HG02763 (cell line): Measurements from ENCODE around the gene SHB.
"Not testable (repeated sequence)": the region's sequence is repeated elsewhere in the genome, so short reads cannot be mapped to it uniquely, and the experiment has no call there.

Experiments used
- ATAC-seq: cut with Tn5 transposase; IDR thresholded peaks from one replicate; pipeline ENCODE4 v1.9.1; 2021; ENCODE audit warnings: mild to moderate bottlenecking, moderate library complexity; ENCODE audit not compliant: unreplicated experiment

Gene SHB

GRCh38 chr9:37909836-37910235, 159.2 kb downstream of the SHB start:
- not testable (repeated sequence) for ATAC-seq

- ATAC-seq = no peak
Observed at GRCh38 chr9:37909326-37909725, 159.7 kb downstream of the SHB start.

GRCh38 chr9:37908698-37909186, 160.3 kb downstream of the SHB start:
- no peak for ATAC-seq

- no peak for ATAC-seq
Observed at GRCh38 chr9:37908283-37908682, 160.7 kb downstream of the SHB start.

- no peak for ATAC-seq
Observed at GRCh38 chr9:37906312-37907239, 162.5 kb downstream of the SHB start.

GRCh38 chr9:37905776-37906175, 163.3 kb downstream of the SHB start:
- no peak for ATAC-seq

GRCh38 chr9:37905131-37905505, 163.9 kb downstream of the SHB start:
- ATAC-seq = no peak

GRCh38 chr9:37904445-37905130, 164.4 kb downstream of the SHB start:
- ATAC-seq = no peak

- peak; percentile 88 for ATAC-seq
Observed at GRCh38 chr9:37903647-37904444, 165.2 kb downstream of the SHB start, which contains the start of gene SLC25A51. Gene SLC25A51, minus strand, starts transcription at chr9:37904127. Its CDS starts 15,577 bp downstream, at chr9:37888550.

- ATAC-seq = no peak
Observed at GRCh38 chr9:37902796-37903646, 166.0 kb downstream of the SHB start.

- no peak for ATAC-seq
Observed at GRCh38 chr9:37902131-37902530, 166.9 kb downstream of the SHB start.

- ATAC-seq = no peak
Observed at GRCh38 chr9:37899041-37899440, 170.0 kb downstream of the SHB start.

- ATAC-seq = no peak
Observed at GRCh38 chr9:37897665-37898064, 171.4 kb downstream of the SHB start.

GRCh38 chr9:37892063-37892462, 177.0 kb downstream of the SHB start:
- ATAC-seq = no peak

GRCh38 chr9:37891042-37891441, 178.0 kb downstream of the SHB start:
- ATAC-seq = not testable (repeated sequence)

- no peak for ATAC-seq
Observed at GRCh38 chr9:37889536-37889935, 179.5 kb downstream of the SHB start.

GRCh38 chr9:37887977-37888583, 180.9 kb downstream of the SHB start:
- ATAC-seq = not testable (repeated sequence)

- no peak for ATAC-seq
Observed at GRCh38 chr9:37880916-37881479, 188.0 kb downstream of the SHB start.

GRCh38 chr9:37876376-37876775, 192.7 kb downstream of the SHB start:
- ATAC-seq = no peak
